SK-N-SH (cell line): ENCODE measurements around the gene HRH2. TPM values are rescaled to one million over a fixed set of nuclear protein-coding genes. Genes with fewer than 3 reads are reported as not detected.

Experiments used
- CTCF ChIA-PET: fragments of 300-600, 350-600 bp; formaldehyde crosslinking; extraction: SDS; loops from one replicate; lab custom pipeline; 2021; lab: Yijun Ruan, JAX
- POLR2A ChIA-PET: fragments of 350-600 bp; sonication (Branson Sonifier 250); formaldehyde crosslinking; extraction: SDS; loops from one replicate; lab custom pipeline; 2020; ENCODE audit warnings: antibody characterized with exemption, inconsistent platforms; lab: Yijun Ruan, JAX
- DNase-seq: peaks from one replicate; pipeline ENCODE4 v3.0.0; 2012
- H2AFZ ChIP-seq: fragments of 200-600 bp; sonication (generic); 2 replicates; pipeline ENCODE4 v1.8.1; 2016; ENCODE audit warnings: antibody characterized with exemption, mild to moderate bottlenecking, low read depth
- H3F3A ChIP-seq: fragments of 200-600 bp; sonication (generic); replicated peaks from 2 replicates; pipeline ENCODE3; 2016; ENCODE audit warnings: antibody characterized with exemption, mild to moderate bottlenecking; ENCODE audit not compliant: insufficient read depth
- H3K27ac ChIP-seq, 2 experiments: fragments of 200-500 bp in 1 of 2; fragments of 200-600 bp in 1 of 2; sonication (Bioruptor generic) in 1 of 2; sonication (generic), shearing (Covaris generic) in 1 of 2; 2 replicates each; pipeline versions ENCODE4 v1.5.1 to v1.6.1; 2014 to 2016; ENCODE audit warnings: low read depth in 2 of 2, inconsistent platforms in 1 of 2, low read length in 1 of 2, mild to moderate bottlenecking in 1 of 2, mixed read lengths in 1 of 2
- H3K27me3 ChIP-seq: fragments of 200-600 bp; sonication (generic), shearing (Covaris generic); 2 replicates; pipeline ENCODE4 v1.6.1; 2016; ENCODE audit warnings: mixed run types; ENCODE audit not compliant: insufficient read depth
- H3K36me3 ChIP-seq, 2 experiments: fragments of 200-500 bp in 1 of 2; fragments of 200-600 bp in 1 of 2; sonication (Bioruptor generic) in 1 of 2; sonication (generic) in 1 of 2; replicated peaks in 1 of 2; 2 replicates each; pipeline versions ENCODE3 to v1.5.1; 2014 to 2016; ENCODE audit warnings: low read length in 1 of 2, mild to moderate bottlenecking in 1 of 2; ENCODE audit not compliant: insufficient read depth in 2 of 2, control insufficient read depth in 1 of 2
- H3K4me1 ChIP-seq, 2 experiments: fragments of 200-500 bp in 1 of 2; fragments of 200-600 bp in 1 of 2; sonication (Bioruptor generic) in 1 of 2; sonication (generic), shearing (Covaris generic) in 1 of 2; 2 replicates each; pipeline versions ENCODE4 v1.5.1 to v1.6.1; 2014 to 2016; ENCODE audit warnings: low read depth in 1 of 2, low read length in 1 of 2, mixed run types in 1 of 2; ENCODE audit not compliant: insufficient read depth in 2 of 2, control insufficient read depth in 1 of 2
- H3K4me2 ChIP-seq: fragments of 200-600 bp; sonication (generic), shearing (Covaris generic); 2 replicates; pipeline ENCODE4 v1.6.1; 2017; ENCODE audit warnings: mixed run types
- H3K4me3 ChIP-seq, 2 experiments: fragments of 200-500 bp in 1 of 2; fragments of 200-600 bp in 1 of 2; sonication (Bioruptor generic) in 1 of 2; sonication (generic), shearing (Covaris generic) in 1 of 2; 2 replicates each; pipeline versions ENCODE4 v1.5.1 to v1.8.1; 2014 to 2016; ENCODE audit warnings: low read depth in 2 of 2, inconsistent platforms in 1 of 2, low read length in 1 of 2, mild to moderate bottlenecking in 1 of 2, mixed read lengths in 1 of 2, moderate library complexity in 1 of 2
- H3K79me2 ChIP-seq: fragments of 200-600 bp; sonication (generic); 2 replicates; pipeline ENCODE4 v1.8.1; 2017; ENCODE audit warnings: mild to moderate bottlenecking; ENCODE audit not compliant: insufficient read depth
- H3K9ac ChIP-seq: fragments of 200-600 bp; sonication (generic); 2 replicates; pipeline ENCODE4 v1.6.1; 2017; ENCODE audit warnings: mixed run types
- H3K9me2 ChIP-seq: fragments of 200-600 bp; sonication (generic); 2 replicates; pipeline ENCODE4 v1.6.1; 2017; ENCODE audit warnings: mixed run types
- H3K9me3 ChIP-seq: fragments of 200-600 bp; sonication (generic); 2 replicates; pipeline ENCODE4 v1.6.1; 2017; ENCODE audit warnings: mixed run types, mild to moderate bottlenecking, moderate library complexity
- H4K20me1 ChIP-seq: fragments of 200-600 bp; sonication (generic); 2 replicates; pipeline ENCODE4 v1.6.1; 2017; ENCODE audit warnings: mild to moderate bottlenecking, mixed run types; ENCODE audit not compliant: insufficient read depth
- FOSL2 ChIP-seq: IDR thresholded peaks from 2 replicates; pipeline ENCODE4 v1.4.0; 2012; ENCODE audit warnings: low read depth, mild to moderate bottlenecking, moderate library complexity, borderline replicate concordance
- JUND ChIP-seq: IDR thresholded peaks from 2 replicates; pipeline ENCODE4 v1.4.0; 2012
- NFIC ChIP-seq: IDR thresholded peaks from 2 replicates; pipeline ENCODE4 v1.4.0; 2012; ENCODE audit warnings: borderline replicate concordance
- RCOR1 ChIP-seq: fragments of 150-350 bp; IDR thresholded peaks from 2 replicates; pipeline ENCODE4 v1.6.1; 2017; ENCODE audit warnings: antibody characterized with exemption, low read length
- RFX5 ChIP-seq: IDR thresholded peaks from 2 replicates; pipeline ENCODE4 v1.6.1; 2012; ENCODE audit warnings: mild to moderate bottlenecking, improper control_type of control experiment, low read length
- SIN3A ChIP-seq: IDR thresholded peaks from 2 replicates; pipeline ENCODE4 v1.6.1; 2012; ENCODE audit warnings: low read depth, mild to moderate bottlenecking, low read length, moderate library complexity, borderline replicate concordance
- SMC3 ChIP-seq: IDR thresholded peaks from 2 replicates; pipeline ENCODE4 v1.6.1; 2012; ENCODE audit warnings: low read depth, low read length, improper control_type of control experiment
- TAF1 ChIP-seq: IDR thresholded peaks from 2 replicates; pipeline ENCODE4 v1.6.1; 2012; ENCODE audit warnings: low read depth, mild to moderate bottlenecking, low read length, moderate library complexity, borderline replicate concordance
- TCF12 ChIP-seq: IDR thresholded peaks from 2 replicates; pipeline ENCODE4 v1.4.0; 2012
- ZBTB33 ChIP-seq: IDR thresholded peaks from 2 replicates; pipeline ENCODE4 v1.4.0; 2012; ENCODE audit warnings: low read depth, borderline replicate concordance
- WGBS: methylation state at CpG from one replicate; pipeline ENCODE4 v1.1.6; 2017; ENCODE audit warnings: low lambda C conversion rate; 5-methylcytosine and 5-hydroxymethylcytosine counted together
- polyA plus RNA-seq, 3 experiments: library from polyadenylated mRNA; depleted of rRNA; stranded (reverse); fragments of >200 nt; gene quantifications; 2 replicates each; pipeline ENCODE4 v1.2.3, GENCODE V29; 2012
- TF ChIP-seq, protein P1 (sequence below): IDR thresholded peaks from 2 replicates; pipeline ENCODE4 v1.4.0; 2012; ENCODE audit warnings: low read depth, borderline replicate concordance
- TF ChIP-seq, protein P2 (sequence below): fragments of 200-600 bp; sonication (generic); IDR thresholded peaks from 2 replicates; pipeline ENCODE4 v1.6.1; 2017; ENCODE audit warnings: antibody characterized with exemption, mild to moderate bottlenecking, moderate library complexity

Gene HRH2
- polyA plus RNA-seq, 1 of the 3 experiments (the other 2 are of a cell fraction): 0.08 TPM

- Histone ChIP-seq H2AFZ (no peak overlapping the region), H3K4me2 (no peak overlapping the region), H3K9me3 (no peaks in the 10 kb centered on the region), H3K27ac (no peak overlapping the region), H3K27me3 (no peaks in the 10 kb centered on the region), H3K9me2 (no peaks in the 10 kb centered on the region), H3F3A (no peaks in the 10 kb centered on the region), H3K36me3 (no peaks in the 10 kb centered on the region), H4K20me1 (no peaks in the 10 kb centered on the region), H3K4me3 (no peak overlapping the region), H3K4me1 (peaks cover 0 to 9% of the 10 kb centered on the region in 2 experiments; a peak in 1 of 4 replicates), H3K9ac (no peak overlapping the region), H3K79me2 (no peaks in the 10 kb centered on the region)
- 61% methylated on average over 5 of the region's 5 CpGs for WGBS
- TF ChIP-seq, protein P1, sequence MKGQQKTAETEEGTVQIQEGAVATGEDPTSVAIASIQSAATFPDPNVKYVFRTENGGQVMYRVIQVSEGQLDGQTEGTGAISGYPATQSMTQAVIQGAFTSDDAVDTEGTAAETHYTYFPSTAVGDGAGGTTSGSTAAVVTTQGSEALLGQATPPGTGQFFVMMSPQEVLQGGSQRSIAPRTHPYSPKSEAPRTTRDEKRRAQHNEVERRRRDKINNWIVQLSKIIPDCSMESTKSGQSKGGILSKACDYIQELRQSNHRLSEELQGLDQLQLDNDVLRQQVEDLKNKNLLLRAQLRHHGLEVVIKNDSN: no peak
- no peak for TF ChIP-seq RFX5
- TF ChIP-seq RCOR1: no peak
- TF ChIP-seq FOSL2: no peak
- TF ChIP-seq JUND: no peak
- TF ChIP-seq TCF12: no peak
- no peak for TF ChIP-seq TAF1
- no peak for TF ChIP-seq SIN3A
- TF ChIP-seq, protein P2, sequence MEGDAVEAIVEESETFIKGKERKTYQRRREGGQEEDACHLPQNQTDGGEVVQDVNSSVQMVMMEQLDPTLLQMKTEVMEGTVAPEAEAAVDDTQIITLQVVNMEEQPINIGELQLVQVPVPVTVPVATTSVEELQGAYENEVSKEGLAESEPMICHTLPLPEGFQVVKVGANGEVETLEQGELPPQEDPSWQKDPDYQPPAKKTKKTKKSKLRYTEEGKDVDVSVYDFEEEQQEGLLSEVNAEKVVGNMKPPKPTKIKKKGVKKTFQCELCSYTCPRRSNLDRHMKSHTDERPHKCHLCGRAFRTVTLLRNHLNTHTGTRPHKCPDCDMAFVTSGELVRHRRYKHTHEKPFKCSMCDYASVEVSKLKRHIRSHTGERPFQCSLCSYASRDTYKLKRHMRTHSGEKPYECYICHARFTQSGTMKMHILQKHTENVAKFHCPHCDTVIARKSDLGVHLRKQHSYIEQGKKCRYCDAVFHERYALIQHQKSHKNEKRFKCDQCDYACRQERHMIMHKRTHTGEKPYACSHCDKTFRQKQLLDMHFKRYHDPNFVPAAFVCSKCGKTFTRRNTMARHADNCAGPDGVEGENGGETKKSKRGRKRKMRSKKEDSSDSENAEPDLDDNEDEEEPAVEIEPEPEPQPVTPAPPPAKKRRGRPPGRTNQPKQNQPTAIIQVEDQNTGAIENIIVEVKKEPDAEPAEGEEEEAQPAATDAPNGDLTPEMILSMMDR: no peak
- no peak for TF ChIP-seq SMC3
- TF ChIP-seq NFIC: no peak
- no peak for TF ChIP-seq ZBTB33
- CTCF ChIA-PET: interaction anchor here (0.6 to 10.1 kb wide), 4 partner anchors 17 to 180 kb away, joined by 3 to 57 read pairs (median 7); no protein-coding TSS in a partner anchor
- no peak for DNase-seq
- POLR2A ChIA-PET: no interaction called here
Observed at GRCh38 chr5:175711031-175711430, 53.2 kb downstream of the HRH2 start.
